GM21390 (cell line): ENCODE data around the gene GRPEL2.
"Not testable (repeated sequence)": the region's sequence is repeated elsewhere in the genome, so short reads cannot be mapped to it uniquely, and the experiment has no call there.

Experiments used
- ATAC-seq: cut with Tn5 transposase; IDR thresholded peaks from one replicate; pipeline ENCODE4 v1.9.1; 2021; ENCODE audit not compliant: unreplicated experiment

GRPEL2 gene

GRCh38 chr5:149391524-149391923 lies 46.2 kb downstream of the GRPEL2 start:
- no peak for ATAC-seq

GRCh38 chr5:149392718-149393117 lies 47.4 kb downstream of the GRPEL2 start:
- ATAC-seq: no peak

- ATAC-seq: not testable (repeated sequence)
These were observed 49.7 kb downstream of the GRPEL2 start for GRCh38 chr5:149394996-149395395.

- ATAC-seq: no peak
These were observed 52.2 kb downstream of the GRPEL2 start for GRCh38 chr5:149397530-149397929.

GRCh38 chr5:149398747-149399266 lies 53.5 kb downstream of the GRPEL2 start:
- not testable (repeated sequence) for ATAC-seq

- no peak for ATAC-seq
These were observed 54.5 kb downstream of the GRPEL2 start for GRCh38 chr5:149399775-149400174.

GRCh38 chr5:149400304-149400703 lies 55.0 kb downstream of the GRPEL2 start:
- no peak for ATAC-seq

GRCh38 chr5:149401051-149401450 lies 55.8 kb downstream of the GRPEL2 start:
- ATAC-seq: no peak

GRCh38 chr5:149402291-149402690 lies 57.0 kb downstream of the GRPEL2 start:
- no peak for ATAC-seq
